Spleen (tissue), 11 donors: ENCODE data around the gene XYLT1. TPM values are rescaled to one million over a fixed set of nuclear protein-coding genes. Genes with fewer than 3 reads are reported as not detected.

Experiments
- DNase-seq: peaks from one replicate; pipeline ENCODE4 v3.0.0-alpha.2; 2020
- H3K27ac ChIP-seq, 8 donors: fragments of 200-600 bp; sonication (generic) in 7 of 8; 1 replicate in 4 of 8; 2 replicates in 4 of 8; pipeline versions ENCODE4 v1.5.0 to v1.8.0; 2016 to 2021; ENCODE audit warnings: inconsistent platforms in 4 of 8, mild to moderate bottlenecking in 4 of 8, moderate library complexity in 1 of 8
- H3K27me3 ChIP-seq, 7 donors: fragments of 200-600 bp; sonication (generic) in 6 of 7; replicated peaks in 1 of 7; 1 replicate in 4 of 7; 2 replicates in 3 of 7; pipeline versions ENCODE4 v1.5.0 to v1.8.0; 2016 to 2021; ENCODE audit warnings: inconsistent platforms in 3 of 7, mild to moderate bottlenecking in 1 of 7
- H3K36me3 ChIP-seq, 6 donors: fragments of 200-600 bp; sonication (generic) in 5 of 6; 1 replicate in 4 of 6; 2 replicates in 2 of 6; pipeline versions ENCODE4 v1.5.0 to v1.8.0; 2016 to 2021; ENCODE audit warnings: inconsistent platforms in 2 of 6
- H3K4me1 ChIP-seq, 6 donors: fragments of 200-600 bp; sonication (generic) in 5 of 6; 1 replicate in 3 of 6; 2 replicates in 3 of 6; pipeline versions ENCODE4 v1.5.0 to v1.8.0; 2016 to 2021; ENCODE audit warnings: inconsistent platforms in 3 of 6
- H3K4me3 ChIP-seq, 8 donors: fragments of 200-600 bp; sonication (generic) in 7 of 8; 1 replicate in 4 of 8; 2 replicates in 4 of 8; pipeline versions ENCODE4 v1.5.0 to v1.8.0; 2016 to 2021; ENCODE audit warnings: inconsistent platforms in 4 of 8, mild to moderate bottlenecking in 4 of 8, moderate library complexity in 2 of 8
- H3K9me3 ChIP-seq, 8 donors: fragments of 200-600 bp; sonication (generic) in 7 of 8; 1 replicate in 4 of 8; 2 replicates in 4 of 8; pipeline versions ENCODE4 v1.5.0 to v1.8.0; 2016 to 2021; ENCODE audit warnings: inconsistent platforms in 4 of 8
- POLR2A ChIP-seq, 3 donors: fragments of 450-650 bp; IDR thresholded peaks; one replicate each; pipeline ENCODE4 v1.5.1; 2017; ENCODE audit warnings: antibody characterized with exemption in 3 of 3, mild to moderate bottlenecking in 1 of 3
- POLR2AphosphoS5 ChIP-seq, 3 donors: sonication (generic); formaldehyde crosslinking; IDR thresholded peaks; one replicate each; pipeline ENCODE4 v1.5.1; 2017; ENCODE audit warnings: antibody characterized with exemption in 3 of 3
- WGBS, 5 donors: extraction: QIAGEN DNeasy Blood & Tissue Kit in 3 of 5; methylation state at CpG; one replicate each; pipeline versions ENCODE4 v1.1.5 to v1.1.7; 2013 to 2018; 5-methylcytosine and 5-hydroxymethylcytosine counted together
- intact Hi-C: fragments of 100-400 bp; cut with DNase I; formaldehyde crosslinking; loops from one replicate; pipeline ENCODE4 v1.15.0; 2023; ENCODE audit warnings: low total_unique reads
- polyA plus RNA-seq, 3 donors: library from polyadenylated mRNA; stranded (reverse); fragments of 200-250 nt; gene quantifications; one replicate each; pipeline ENCODE4 v1.2.1, GENCODE V29; 2013
- total RNA-seq, 7 donors: library from RNA; depleted of rRNA in 3 of 7; stranded (reverse); fragments of >200 nt in 3 of 7; fragmentation: NEBNext Ultra II Directional in 4 of 7; extraction: Animal tissue kit (Norgen Biotek cat#: 25700) in 4 of 7; gene quantifications; one replicate each; pipeline versions ENCODE4 v1.1.0 to v1.2.1, GENCODE V29; 2016 to 2021
- TF ChIP-seq, protein P1 (sequence below), 11 experiments: fragments of 200-600 bp in 7 of 11; fragments of 450-650 bp in 4 of 11; sonication (generic) in 4 of 11; IDR thresholded peaks in 8 of 11; conservative IDR thresholded peaks in 3 of 11; 1 replicate in 7 of 11; 2 replicates in 4 of 11; pipeline versions ENCODE4 v1.4.0 to v1.8.0; 2016 to 2021; ENCODE audit warnings: antibody characterized with exemption in 11 of 11, inconsistent platforms in 4 of 11, mild to moderate bottlenecking in 1 of 11
- donor health status: healthy with polysubstance abuse.
- donor health status: DM: no; HTN: no; CAD: no; lungs with moderate emphysema.
- donor health status: DM: no; HTN: no; CAD: no.
- donor health status: Bipolar disorder and iron deficiency.
- donor health status: healthy.
- donor health status: DM: no; HTN: no; CAD: no.
- donor health status: DM: yes; HTN: yes; CAD: no.

The XYLT1 gene
- total and polyA plus RNA-seq, 10 donors, result 2.1 to 40.7 (median 23.5) TPM

DNA sequence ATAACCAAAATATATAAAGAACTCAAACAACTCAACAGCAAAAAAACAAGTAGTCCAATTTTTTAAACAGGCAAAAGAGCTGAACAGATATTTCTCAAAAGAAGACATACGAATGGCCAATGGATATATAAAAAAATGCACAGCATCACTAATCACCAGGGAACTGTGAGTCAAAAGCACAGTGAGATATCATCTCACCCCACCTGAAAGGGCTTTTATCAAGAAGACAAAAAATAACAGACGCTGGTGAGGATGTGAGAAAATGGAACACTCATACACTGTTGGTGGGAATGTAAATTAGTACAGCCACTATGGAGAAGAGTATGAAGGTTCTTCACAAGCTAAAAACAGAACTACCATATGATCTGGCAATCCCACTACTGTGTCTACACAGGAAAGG lies 7.4 kb downstream of the XYLT1 start:
- WGBS, 5 donors, result 65 to 71% (median 67%) methylated on average over 2 of the region's 2 CpGs
- H3K27ac ChIP-seq, result no peak overlapping the region
- H3K36me3 ChIP-seq, result no peaks in the 10 kb centered on the region
- no peaks in the 10 kb centered on the region for H3K9me3 ChIP-seq
- DNase-seq, result no peak
- intact Hi-C loops, result no loop called here
- peaks cover 24 to 98% (median 55%) of the 10 kb centered on the region in 6 donors for H3K4me1 ChIP-seq
- no peak overlapping the region for H3K4me3 ChIP-seq
- TF ChIP-seq POLR2AphosphoS5 (IDR thresholded peaks at IDR 0.05) (no peak), POLR2A (IDR thresholded peaks at IDR 0.05) (no peak)
- TF ChIP-seq, protein P1, sequence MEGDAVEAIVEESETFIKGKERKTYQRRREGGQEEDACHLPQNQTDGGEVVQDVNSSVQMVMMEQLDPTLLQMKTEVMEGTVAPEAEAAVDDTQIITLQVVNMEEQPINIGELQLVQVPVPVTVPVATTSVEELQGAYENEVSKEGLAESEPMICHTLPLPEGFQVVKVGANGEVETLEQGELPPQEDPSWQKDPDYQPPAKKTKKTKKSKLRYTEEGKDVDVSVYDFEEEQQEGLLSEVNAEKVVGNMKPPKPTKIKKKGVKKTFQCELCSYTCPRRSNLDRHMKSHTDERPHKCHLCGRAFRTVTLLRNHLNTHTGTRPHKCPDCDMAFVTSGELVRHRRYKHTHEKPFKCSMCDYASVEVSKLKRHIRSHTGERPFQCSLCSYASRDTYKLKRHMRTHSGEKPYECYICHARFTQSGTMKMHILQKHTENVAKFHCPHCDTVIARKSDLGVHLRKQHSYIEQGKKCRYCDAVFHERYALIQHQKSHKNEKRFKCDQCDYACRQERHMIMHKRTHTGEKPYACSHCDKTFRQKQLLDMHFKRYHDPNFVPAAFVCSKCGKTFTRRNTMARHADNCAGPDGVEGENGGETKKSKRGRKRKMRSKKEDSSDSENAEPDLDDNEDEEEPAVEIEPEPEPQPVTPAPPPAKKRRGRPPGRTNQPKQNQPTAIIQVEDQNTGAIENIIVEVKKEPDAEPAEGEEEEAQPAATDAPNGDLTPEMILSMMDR (IDR thresholded peaks at IDR 0.05 in 8 of 11, conservative IDR thresholded peaks at IDR 0.05 in 3 of 11), result no peak
- peaks cover 0 to 1% (median 0%) of the 10 kb centered on the region in 7 donors for H3K27me3 ChIP-seq

DNA sequence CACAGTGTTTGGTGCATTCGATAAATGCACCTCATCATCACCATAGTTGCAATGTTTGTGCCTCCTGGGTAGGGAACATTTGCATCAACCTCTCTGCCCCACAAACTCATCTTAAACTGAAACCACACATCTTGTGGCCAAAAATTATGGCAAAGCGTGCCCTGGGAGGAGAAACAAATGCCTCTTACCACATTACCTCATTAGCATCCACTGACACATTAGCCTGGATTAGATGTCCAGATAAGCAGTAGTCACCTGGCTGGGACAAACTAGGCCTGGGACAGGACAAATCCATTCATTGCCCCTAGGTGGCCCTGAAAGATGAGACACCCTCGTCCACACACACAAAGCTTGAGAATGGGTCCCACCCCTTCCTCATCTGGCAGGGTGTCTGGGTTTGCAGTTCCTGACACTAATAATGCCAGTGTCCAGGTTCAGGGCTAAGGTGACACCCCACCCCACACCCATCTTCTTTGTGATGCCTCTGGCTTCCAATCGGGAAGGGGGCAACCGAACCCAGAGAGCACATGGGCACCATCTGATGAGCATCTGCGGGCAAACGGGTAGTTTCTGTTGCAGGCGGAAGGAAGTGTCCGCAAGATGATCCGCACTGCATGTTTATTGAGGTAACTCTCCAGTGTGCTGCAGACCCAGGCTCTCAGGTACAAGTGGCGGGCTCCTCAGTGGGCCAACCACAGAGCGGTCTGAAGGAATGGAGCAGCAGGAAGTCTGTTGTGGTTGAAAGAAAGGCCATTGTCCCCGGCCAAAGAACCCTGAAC lies 8.6 kb downstream of the XYLT1 start:
- no peaks in the 10 kb centered on the region for H3K27me3 ChIP-seq
- WGBS, 5 donors, result 38 to 47% (median 44%) methylated on average over 12 to 13 of the region's 13 CpGs
- peaks cover 12 to 93% (median 43%) of the 10 kb centered on the region in 6 donors for H3K4me1 ChIP-seq
- H3K4me3 ChIP-seq, result peak overlapping the region in 1 of 8 donors; percentile 49
- H3K27ac ChIP-seq, result peak overlapping the region in 4 of 8 donors; percentile 32 to 61 (median 53)
- DNase-seq, result peak; percentile 86
- no peaks in the 10 kb centered on the region for H3K36me3 ChIP-seq
- intact Hi-C loops, result no loop called here
- TF ChIP-seq POLR2A (IDR thresholded peaks at IDR 0.05), result no peak
- TF ChIP-seq, protein P1 (IDR thresholded peaks at IDR 0.05 in 8 of 11, conservative IDR thresholded peaks at IDR 0.05 in 3 of 11), result peak in 2 of 11 experiments; percentile 21
- TF ChIP-seq POLR2AphosphoS5 (IDR thresholded peaks at IDR 0.05), result peak in 2 of 3 donors; percentile 44 to 46
- H3K9me3 ChIP-seq, result no peaks in the 10 kb centered on the region

DNA sequence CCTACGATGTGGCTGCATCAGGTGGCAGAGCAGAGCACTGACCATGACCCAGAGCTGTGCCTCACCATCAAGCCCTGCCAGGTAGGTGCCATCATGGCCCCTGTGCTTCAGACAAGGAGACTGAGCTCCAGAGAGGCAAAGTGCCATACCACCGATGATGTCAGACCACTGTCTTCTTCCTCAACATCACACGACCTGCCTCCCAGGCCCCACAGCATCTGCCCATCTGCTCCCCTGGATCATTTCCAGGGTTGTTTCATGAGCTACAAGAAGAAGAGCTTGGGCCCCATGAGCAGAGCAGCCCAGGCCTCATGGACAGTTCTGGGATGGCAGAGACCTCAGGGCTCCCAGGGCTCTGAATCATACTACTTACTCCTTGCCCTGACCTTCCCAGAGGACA lies 9.9 kb downstream of the XYLT1 start:
- Histone ChIP-seq H3K4me3 (no peak overlapping the region), H3K27me3 (no peaks in the 10 kb centered on the region), H3K9me3 (no peaks in the 10 kb centered on the region), H3K36me3 (peaks cover 0 to 7% (median 0%) of the 10 kb centered on the region in 6 donors), H3K4me1 (peaks cover 12 to 81% (median 36%) of the 10 kb centered on the region in 6 donors), H3K27ac (peak overlapping the region in 2 of 8 donors; percentile 36 to 40)
- 53 to 65% (median 60%) methylated on average over 3 of the region's 3 CpGs for WGBS, 5 donors
- intact Hi-C loops, result no loop called here
- TF ChIP-seq POLR2A (IDR thresholded peaks at IDR 0.05) (no peak), POLR2AphosphoS5 (IDR thresholded peaks at IDR 0.05) (no peak)
- TF ChIP-seq, protein P1 (IDR thresholded peaks at IDR 0.05 in 8 of 11, conservative IDR thresholded peaks at IDR 0.05 in 3 of 11), result no peak
- DNase-seq, result peak; percentile 41

DNA sequence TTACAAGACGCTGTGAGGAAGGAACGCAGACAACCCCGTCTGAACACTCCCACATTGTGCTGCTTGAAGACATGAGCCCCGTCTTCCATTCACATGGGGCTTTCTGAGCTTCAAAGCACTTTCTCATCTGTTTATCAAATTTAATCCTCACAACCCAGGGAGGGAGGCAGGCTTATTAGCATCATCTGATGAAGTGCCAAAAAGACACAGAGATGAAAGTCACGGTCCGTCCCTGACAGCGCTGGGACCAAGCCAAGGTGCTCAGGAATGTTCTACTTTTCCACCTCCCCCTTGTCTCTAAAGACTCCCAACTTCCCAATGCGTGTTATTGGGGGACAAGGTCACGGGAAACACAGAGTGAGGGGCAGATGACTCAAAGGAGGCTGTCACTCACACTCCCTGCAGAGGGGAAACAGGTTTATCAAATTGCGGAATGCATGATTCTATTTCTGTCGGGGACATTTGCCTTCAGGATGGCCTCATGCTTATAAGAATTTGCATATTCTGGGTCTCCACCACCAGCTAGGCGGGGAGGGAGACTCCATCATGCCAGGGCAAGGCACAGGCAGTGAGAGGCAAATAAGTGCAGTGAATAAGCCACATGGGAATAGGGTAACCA lies 10.7 kb downstream of the XYLT1 start:
- DNase-seq, result peak; percentile 76

More for the DNA sequence above, 10.7 kb downstream of the XYLT1 start:
- H3K27me3 ChIP-seq, result no peaks in the 10 kb centered on the region
- WGBS, 5 donors, result 32 to 48% (median 41%) methylated on average over 12 of the region's 12 CpGs
- peak overlapping the region in 4 of 8 donors; percentile 19 to 51 (median 38) for H3K27ac ChIP-seq
- peak overlapping the region in 1 of 8 donors; percentile 23 for H3K4me3 ChIP-seq
- H3K9me3 ChIP-seq, result no peaks in the 10 kb centered on the region
- intact Hi-C loops, result no loop called here
- peaks cover 12 to 72% (median 36%) of the 10 kb centered on the region in 6 donors for H3K4me1 ChIP-seq
- TF ChIP-seq POLR2AphosphoS5 (IDR thresholded peaks at IDR 0.05), result peak in 1 of 3 donors; percentile 62
- TF ChIP-seq, protein P1 (IDR thresholded peaks at IDR 0.05 in 8 of 11, conservative IDR thresholded peaks at IDR 0.05 in 3 of 11), result no peak
- peaks cover 0 to 12% (median 0%) of the 10 kb centered on the region in 6 donors for H3K36me3 ChIP-seq
